Fibroblast of the conjunctiva (primary cell): Measurements from ENCODE around the gene ELK4.

Experiments used
- DNase-seq: peaks from one replicate; pipeline ENCODE4 v3.0.0-alpha.2; 2010; ENCODE audit warnings: low read depth

ELK4 gene

GRCh38 chr1:205630241-205630640, 1.6 kb downstream of the ELK4 start:
- no peak for DNase-seq

GRCh38 chr1:205629751-205630150, 2.1 kb downstream of the ELK4 start:
- no peak for DNase-seq

- DNase-seq: no peak
Measured at GRCh38 chr1:205627956-205628355, 3.9 kb downstream of the ELK4 start.

- no peak for DNase-seq
Measured at GRCh38 chr1:205626216-205626615, 5.6 kb downstream of the ELK4 start.

- no peak for DNase-seq
Measured at GRCh38 chr1:205623646-205624045, 8.2 kb downstream of the ELK4 start.

- no peak for DNase-seq
Measured at GRCh38 chr1:205620269-205620668, 11.5 kb downstream of the ELK4 start.

- no peak for DNase-seq
Measured at GRCh38 chr1:205619376-205619775, 12.4 kb downstream of the ELK4 start.

- no peak for DNase-seq
Measured at GRCh38 chr1:205616563-205617293, 15.1 kb downstream of the ELK4 start.

GRCh38 chr1:205615789-205616188, 16.0 kb downstream of the ELK4 start:
- DNase-seq: no peak

- DNase-seq: no peak
Measured at GRCh38 chr1:205613854-205614412, 17.9 kb downstream of the ELK4 start.

GRCh38 chr1:205612556-205612955, 19.3 kb downstream of the ELK4 start:
- no peak for DNase-seq

- no peak for DNase-seq
Measured at GRCh38 chr1:205612104-205612503, 19.7 kb downstream of the ELK4 start.

- no peak for DNase-seq
Measured at GRCh38 chr1:205610901-205611466, 20.8 kb downstream of the ELK4 start.

GRCh38 chr1:205610036-205610435, 21.8 kb downstream of the ELK4 start:
- no peak for DNase-seq

- no peak for DNase-seq
Measured at GRCh38 chr1:205604825-205605505, 26.8 kb downstream of the ELK4 start.

GRCh38 chr1:205604059-205604458, 27.8 kb downstream of the ELK4 start:
- DNase-seq: no peak

- DNase-seq: no peak
Measured at GRCh38 chr1:205601205-205601604, 30.6 kb downstream of the ELK4 start.

- peak; percentile 41 for DNase-seq
Measured at GRCh38 chr1:205600085-205600484, 31.7 kb downstream of the ELK4 start.

GRCh38 chr1:205599669-205600042, 32.2 kb downstream of the ELK4 start:
- no peak for DNase-seq

- DNase-seq: peak; percentile 92
Measured at GRCh38 chr1:205598841-205599668, 32.8 kb downstream of the ELK4 start.

- peak; percentile 33 for DNase-seq
Measured at GRCh38 chr1:205597691-205598314, 34.0 kb downstream of the ELK4 start.

- DNase-seq: no peak
Measured at GRCh38 chr1:205596876-205597275, 34.9 kb downstream of the ELK4 start.
